Measurements from ENCODE around the gene EPHA3.

- no peak for TF ChIP-seq JUN (IDR thresholded peaks at IDR 0.05; ENCODE audit: borderline replicate concordance, insufficient read depth, insufficient read length, low read depth)
- no peak for TF ChIP-seq GATA2 (IDR thresholded peaks at IDR 0.05; ENCODE audit: insufficient read depth, insufficient read length, low read depth, low read length)
- no peak for TF ChIP-seq CTCF (IDR thresholded peaks at IDR 0.05; ENCODE audit: extremely low read depth in 1 of 2, insufficient read depth in 1 of 2, low read depth in 1 of 2, low read length in 2 of 2)
- TF ChIP-seq POLR2AphosphoS5 (IDR thresholded peaks at IDR 0.05; ENCODE audit: insufficient read depth, low read depth, low read length), result no peak
- no peak for TF ChIP-seq MAX (IDR thresholded peaks at IDR 0.05; ENCODE audit: insufficient read depth, insufficient read length)
- no peak for TF ChIP-seq EZH2 (IDR thresholded peaks at IDR 0.05; ENCODE audit: borderline replicate concordance, low read depth, low read length, severe bottlenecking)
- no peak for TF ChIP-seq POLR2A (IDR thresholded peaks at IDR 0.05; ENCODE audit: low read depth, low read length)
- TF ChIP-seq MYC (IDR thresholded peaks at IDR 0.05; ENCODE audit: low read depth, low read length), result no peak
- TF ChIP-seq FOS (IDR thresholded peaks at IDR 0.05; ENCODE audit: borderline replicate concordance, insufficient read depth, low read length), result no peak
Observed at GRCh38 chr3:89268059-89268458, 160.6 kb downstream of the EPHA3 start.
